Frontal cortex (tissue), 4 donors: ENCODE data around the gene GRHL1. TPM values are rescaled to one million over a fixed set of nuclear protein-coding genes. Genes with fewer than 3 reads are reported as not detected.

Source experiments
- DNase-seq, 2 donors: peaks; one replicate each; pipeline ENCODE4 v3.0.0; 2012; ENCODE audit warnings: low spot score in 2 of 2
- FAIRE-seq: peaks from 2 replicates; lab custom pipeline; 2012; peaks lifted over from hg19 to GRCh38; lab: Jason Lieb, UNC
- total RNA-seq: library from RNA; depleted of rRNA; stranded (reverse); fragments of >200 nt; gene quantifications from one replicate; pipeline ENCODE4 v1.2.3, GENCODE V29; 2014
- donor health status: control.
- donor health status: control.
- donor health status: control.

Gene GRHL1
- total RNA-seq, 1 donor from 2014 or later = 4.9 TPM

DNA sequence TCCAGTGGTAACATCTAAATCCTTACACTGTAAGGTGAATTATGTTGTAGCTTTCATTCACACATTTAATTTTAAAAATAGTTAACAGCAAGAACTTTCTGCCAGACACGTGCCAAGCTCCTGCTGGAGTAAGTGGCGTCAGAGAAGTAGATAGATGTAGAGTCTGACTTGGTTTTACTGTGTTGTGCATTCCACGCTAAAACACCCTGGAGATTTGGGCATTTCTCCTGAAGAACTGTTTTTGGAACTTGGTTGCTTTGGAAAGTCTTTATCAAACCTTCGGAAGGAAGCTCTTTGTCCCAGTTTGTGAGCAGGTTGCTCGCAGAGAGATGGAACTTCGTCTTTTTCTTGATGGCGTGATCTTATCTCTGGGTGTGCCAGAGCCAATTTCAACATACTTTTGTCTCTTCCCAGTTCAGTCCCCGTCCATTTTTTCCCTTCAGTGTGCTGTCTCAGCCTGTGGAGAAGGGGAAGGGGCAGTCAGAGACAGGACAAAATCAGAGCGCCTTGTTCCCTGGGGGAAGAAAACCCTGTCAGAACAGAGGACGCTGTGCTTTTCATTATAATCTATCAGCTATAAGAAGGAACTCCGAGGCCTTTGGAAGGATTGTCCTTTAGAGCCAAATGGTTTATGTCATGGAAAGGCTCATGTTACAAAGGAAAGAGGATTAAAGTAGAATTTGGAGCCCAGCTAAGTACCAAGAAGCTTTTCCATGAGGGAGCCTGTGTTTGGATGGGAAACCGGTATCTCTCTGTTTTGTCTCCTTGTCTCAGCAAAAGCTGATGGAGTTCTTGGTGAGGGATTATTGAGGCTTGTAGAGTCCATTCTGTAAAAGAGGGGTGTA, 18.9 kb downstream of the GRHL1 start:
- FAIRE-seq = no peak
- no peak for DNase-seq

- DNase-seq (no peak), FAIRE-seq (no peak)
These were observed 19.8 kb downstream of the GRHL1 start for GRCh38 chr2:9971105-9971818.

DNA sequence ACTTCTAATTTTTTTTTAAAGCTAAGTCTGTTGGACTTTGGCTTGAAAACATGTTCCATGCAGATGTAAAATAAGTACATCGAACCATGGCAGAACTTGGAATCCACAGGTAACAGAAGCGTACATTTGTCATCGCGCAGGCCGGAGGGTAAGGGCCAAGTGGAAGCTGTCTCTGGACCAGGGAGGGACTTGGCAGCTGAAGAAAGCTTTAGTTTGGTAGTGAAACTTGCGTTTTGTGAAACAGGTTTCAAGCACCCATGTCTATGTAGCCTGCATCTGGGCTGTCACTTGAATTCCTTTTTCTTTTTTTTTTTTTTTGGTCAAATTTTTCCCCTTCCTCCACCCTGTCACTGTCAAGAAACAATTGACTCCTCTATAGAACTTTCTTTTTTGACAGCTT, 20.4 kb downstream of the GRHL1 start:
- DNase-seq = no peak
- no peak for FAIRE-seq

DNA sequence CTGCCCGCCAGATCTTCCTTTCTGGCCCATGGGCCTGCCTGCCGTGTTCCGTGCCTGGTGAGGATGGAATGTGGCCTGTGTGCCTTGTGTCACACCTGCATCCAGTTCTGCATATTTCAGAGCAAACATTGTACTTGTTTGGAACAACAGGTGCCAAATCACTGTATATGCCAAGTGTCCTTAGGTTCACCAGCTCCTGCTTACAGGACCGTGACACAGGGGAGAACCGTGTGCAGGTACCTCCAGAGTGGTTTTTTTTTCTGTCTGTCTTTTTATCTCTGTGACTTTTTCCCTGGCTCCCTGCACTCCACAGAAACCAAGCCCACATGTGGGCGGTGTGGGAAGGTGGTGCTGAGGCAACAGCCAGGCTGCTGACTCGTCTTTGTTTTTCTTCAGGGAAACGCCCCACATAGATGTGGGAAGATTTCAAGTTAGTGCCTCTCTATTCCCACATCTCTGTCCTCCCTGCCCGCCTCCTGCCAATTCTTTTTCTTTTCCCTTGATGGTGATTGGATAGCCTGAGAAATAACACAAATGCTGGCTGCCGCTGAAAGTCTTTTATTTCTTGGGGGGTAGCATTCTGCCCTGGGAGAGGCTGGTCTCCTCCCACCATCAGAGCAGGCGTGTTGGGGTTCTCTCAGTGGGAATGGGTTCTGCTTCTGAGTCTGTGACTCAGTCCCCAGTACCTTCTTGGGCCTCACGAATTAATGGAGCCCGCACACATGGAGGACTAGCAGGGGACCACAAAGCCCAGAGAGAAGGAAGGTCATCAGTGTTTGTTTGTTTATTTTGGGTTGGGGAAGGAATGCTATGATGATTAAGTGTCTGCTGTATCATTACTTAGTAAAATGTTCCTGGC, 21.4 kb downstream of the GRHL1 start:
- FAIRE-seq (no peak), DNase-seq (no peak)

DNA sequence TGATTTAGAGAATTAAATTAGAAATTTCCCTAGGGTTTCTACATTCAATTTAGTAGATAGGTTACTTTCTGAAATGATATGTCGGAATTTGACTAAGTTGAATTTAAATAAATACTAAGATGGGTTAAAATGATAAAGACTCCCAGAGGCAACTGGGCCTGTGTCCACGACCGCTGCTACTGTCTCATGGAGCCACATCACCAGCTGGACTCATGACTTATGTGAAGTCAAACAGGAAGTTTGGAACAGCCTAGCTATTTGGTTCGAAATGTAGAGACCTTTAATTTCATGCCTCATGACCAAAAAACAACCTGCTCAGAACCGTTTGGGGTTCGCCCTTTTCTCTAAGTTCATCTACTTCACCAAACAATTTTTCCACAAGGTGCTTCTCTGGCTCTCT, 22.2 kb downstream of the GRHL1 start:
- no peak for FAIRE-seq
- DNase-seq = no peak

DNA sequence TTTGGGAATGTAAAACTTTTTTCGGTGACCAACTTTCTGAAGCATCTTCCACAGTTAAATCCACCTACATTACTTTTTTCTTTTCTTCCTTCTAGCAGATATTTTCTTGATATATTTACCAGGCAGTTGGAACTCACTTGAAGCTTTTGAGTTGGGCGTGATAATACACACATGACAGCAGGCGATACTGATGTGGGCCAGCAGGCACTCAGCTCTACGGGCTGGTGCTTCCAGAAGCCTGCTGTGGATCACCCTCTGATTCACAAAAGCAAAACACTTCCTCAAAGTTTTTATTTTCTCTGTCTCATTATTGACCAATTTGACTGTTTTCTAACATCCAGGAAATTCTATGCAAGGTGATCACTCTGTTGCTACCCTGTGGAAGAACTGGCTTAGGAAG, 22.9 kb downstream of the GRHL1 start:
- no peak for DNase-seq
- no peak for FAIRE-seq

GRCh38 chr2:9975328-9975727, 23.8 kb downstream of the GRHL1 start:
- FAIRE-seq (no peak), DNase-seq (no peak)

DNA sequence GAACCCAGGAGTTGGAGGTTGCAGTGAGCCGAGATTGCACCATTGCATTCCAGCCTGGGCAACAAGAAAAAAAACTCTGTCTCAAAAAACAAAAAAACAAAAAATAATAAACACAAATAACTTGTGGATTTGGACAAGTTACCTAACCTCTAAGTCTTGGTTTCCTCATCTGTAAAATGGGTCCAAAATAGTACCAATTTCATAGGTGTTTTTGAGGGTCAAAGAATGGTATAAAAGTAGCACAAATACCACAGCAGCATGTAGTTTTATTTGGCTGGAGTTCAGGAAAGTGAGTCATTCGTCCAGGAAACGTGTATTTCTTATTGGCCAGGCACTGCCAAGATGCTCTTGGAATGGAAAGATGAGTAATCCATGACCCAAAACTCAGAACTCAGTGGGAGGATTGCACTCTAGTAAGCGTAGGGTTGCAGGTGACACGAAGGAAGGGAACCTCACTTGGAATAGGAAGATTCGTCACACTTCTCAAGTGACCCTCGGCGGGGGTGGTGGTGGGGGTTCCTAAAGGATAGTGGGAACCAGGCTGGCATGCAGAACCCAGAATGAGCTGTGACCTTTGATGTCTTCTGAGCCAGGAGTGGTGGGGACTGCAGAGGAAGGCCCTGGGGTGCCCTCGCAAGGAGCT, 24.4 kb downstream of the GRHL1 start:
- DNase-seq (no peak), FAIRE-seq (no peak)

DNA sequence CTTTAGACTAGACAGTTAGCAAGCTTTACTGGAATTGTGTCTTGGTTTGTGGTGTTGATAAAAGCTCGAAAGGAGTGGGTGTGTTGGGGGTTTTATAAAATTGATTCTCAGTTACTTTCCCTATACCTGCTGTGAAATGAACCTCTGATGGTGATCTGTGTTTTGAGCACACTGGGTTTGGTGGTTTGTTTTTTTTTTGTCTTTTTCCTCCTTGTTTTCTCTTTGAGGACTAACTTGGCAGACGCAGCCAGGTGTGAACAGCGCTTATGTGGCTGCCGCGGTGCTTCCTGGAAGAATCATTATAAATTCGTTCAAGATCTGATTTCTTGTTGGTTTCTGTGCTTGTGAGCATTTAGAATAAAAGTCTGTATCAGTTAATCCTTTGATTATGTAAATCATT, 28.5 kb downstream of the GRHL1 start:
- FAIRE-seq = no peak
- no peak for DNase-seq

- DNase-seq (no peak), FAIRE-seq (no peak)
These were observed 29.0 kb downstream of the GRHL1 start for GRCh38 chr2:9980520-9980919.

GRCh38 chr2:9981655-9982054, 30.2 kb downstream of the GRHL1 start:
- DNase-seq = no peak

DNA sequence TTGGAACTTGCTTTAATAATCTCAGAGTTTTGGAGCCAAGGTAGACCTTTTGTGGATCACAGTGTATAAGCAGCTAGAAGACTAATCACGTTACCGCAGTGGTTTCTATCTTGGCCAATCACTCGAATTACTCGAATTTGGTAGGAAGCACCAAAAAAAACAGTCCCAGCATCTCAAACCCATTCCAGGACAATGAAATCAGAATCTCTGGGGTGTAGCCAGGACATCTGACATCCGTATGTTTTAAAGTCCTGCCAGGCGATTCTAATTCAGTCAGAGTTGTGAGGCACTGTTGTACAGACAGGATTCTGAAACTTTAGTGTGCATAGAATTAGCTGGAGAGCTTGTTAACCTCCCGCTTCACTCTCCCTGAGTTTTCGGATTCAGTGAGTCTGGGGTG, 30.8 kb downstream of the GRHL1 start:
- FAIRE-seq (no peak), DNase-seq (no peak)

More at GRCh38 chr2:9981655-9982054, 30.2 kb downstream of the GRHL1 start:
- no peak for FAIRE-seq

- no peak for DNase-seq
- no peak for FAIRE-seq
These were observed 31.4 kb downstream of the GRHL1 start for GRCh38 chr2:9982891-9983290.

DNA sequence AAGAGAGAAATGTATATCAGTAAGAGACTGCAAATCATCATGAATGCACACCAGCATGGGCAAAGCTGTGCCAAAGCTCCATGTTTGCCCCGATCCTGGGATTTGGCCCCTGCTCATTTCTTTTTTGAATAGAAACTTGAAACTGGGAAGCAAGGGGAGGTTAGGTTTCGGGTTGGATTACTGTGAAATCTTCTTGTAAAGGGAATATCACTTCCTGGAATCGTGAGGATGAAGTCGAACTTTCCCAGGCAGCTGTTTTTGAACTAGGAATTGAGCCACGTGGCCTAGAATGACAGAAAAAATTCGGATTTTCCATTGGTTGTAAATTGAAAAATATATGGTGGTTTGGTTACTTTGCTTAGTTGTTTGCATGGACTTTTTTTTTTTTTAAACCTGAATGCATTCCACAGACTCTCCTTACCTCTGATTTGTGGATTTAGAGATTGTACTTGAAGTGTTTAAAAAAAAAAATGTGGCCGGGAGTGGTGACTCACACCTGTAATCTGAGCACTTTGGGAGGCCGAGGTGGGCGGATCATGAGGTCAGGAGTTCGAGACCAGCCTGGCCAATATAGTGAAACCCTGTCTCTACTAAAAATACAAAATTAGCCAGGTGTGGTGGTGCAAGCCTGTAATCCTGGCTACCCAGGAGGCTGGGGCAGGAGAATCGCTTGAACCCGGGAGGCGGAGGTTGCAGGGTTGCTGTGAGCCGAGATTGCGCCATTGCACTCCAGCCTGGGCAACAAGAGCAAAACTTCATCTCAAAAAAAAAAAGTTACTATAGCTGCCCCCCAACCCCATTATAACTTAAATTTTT, 32.1 kb downstream of the GRHL1 start:
- FAIRE-seq (no peak), DNase-seq (no peak)

DNA sequence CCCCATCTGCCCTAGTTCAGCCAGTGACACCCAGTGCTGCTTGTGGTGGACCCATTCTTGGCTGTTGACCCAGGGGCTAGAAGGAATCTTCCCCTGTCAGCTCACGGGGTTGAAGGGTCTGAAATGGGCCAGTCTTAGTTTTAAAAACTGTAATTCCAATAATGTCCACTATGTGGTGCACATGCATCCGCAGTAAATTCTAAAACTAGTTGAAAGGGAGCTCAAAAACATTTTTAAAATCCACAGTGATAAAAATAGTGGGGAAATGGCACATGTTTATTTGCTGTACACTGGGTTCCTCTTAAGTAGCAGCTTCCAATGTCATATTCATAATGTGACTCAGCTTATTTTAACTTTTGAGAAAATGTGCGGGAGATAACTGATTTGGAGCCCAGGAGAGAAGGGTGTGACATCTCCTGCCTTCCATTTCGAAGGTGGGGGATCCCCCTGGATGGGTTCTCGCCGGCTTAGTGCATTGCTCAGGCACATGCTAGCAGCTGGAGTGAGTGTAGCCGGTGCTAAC, 32.8 kb downstream of the GRHL1 start:
- DNase-seq (peak in 1 of 2 donors; percentile 52), FAIRE-seq (no peak)

GRCh38 chr2:9984871-9985480, 33.5 kb downstream of the GRHL1 start:
- FAIRE-seq = no peak

GRCh38 chr2:9985531-9986328, 34.2 kb downstream of the GRHL1 start:
- no peak for DNase-seq
- FAIRE-seq = no peak

More at GRCh38 chr2:9984871-9985480, 33.5 kb downstream of the GRHL1 start:
- no peak for DNase-seq

- DNase-seq = no peak
- FAIRE-seq = no peak
These were observed 36.8 kb downstream of the GRHL1 start for GRCh38 chr2:9988320-9988719.
